DOHH2 (cell line): Measurements from ENCODE around the gene MAN2B2.

Experiments
- H3F3A ChIP-seq: fragments of 200-600 bp; sonication (generic), shearing (Covaris generic); 2 replicates; pipeline ENCODE4 v1.6.0; 2016; ENCODE audit warnings: antibody characterized with exemption, mild to moderate bottlenecking; ENCODE audit not compliant: control insufficient read depth, insufficient read depth
- H3K27ac ChIP-seq: fragments of 200-600 bp; sonication (generic); 2 replicates; pipeline ENCODE4 v1.5.1; 2014; ENCODE audit warnings: low read depth, mild to moderate bottlenecking, low read length, moderate library complexity
- H3K27me3 ChIP-seq: fragments of 200-600 bp; sonication (generic); 2 replicates; pipeline ENCODE4 v1.6.1; 2014; ENCODE audit warnings: mild to moderate bottlenecking, low read length, mixed read lengths; ENCODE audit not compliant: control insufficient read depth
- H3K36me3 ChIP-seq: fragments of 200-600 bp; sonication (generic); 2 replicates; pipeline ENCODE4 v1.6.1; 2014; ENCODE audit warnings: mild to moderate bottlenecking, low read length, moderate library complexity, mixed read lengths; ENCODE audit not compliant: control insufficient read depth
- H3K4me1 ChIP-seq: fragments of 200-600 bp; sonication (generic); 2 replicates; pipeline ENCODE4 v1.6.1; 2014; ENCODE audit warnings: mild to moderate bottlenecking, low read length, mixed read lengths; ENCODE audit not compliant: control insufficient read depth
- H3K4me2 ChIP-seq: fragments of 200-600 bp; sonication (generic); 2 replicates; pipeline ENCODE4 v1.6.0; 2014; ENCODE audit warnings: mild to moderate bottlenecking, low read length, moderate library complexity
- H3K4me3 ChIP-seq: fragments of 200-600 bp; sonication (generic); 2 replicates; pipeline ENCODE4 v1.5.1; 2014; ENCODE audit warnings: mild to moderate bottlenecking, low read length, mixed read lengths
- H3K79me2 ChIP-seq: fragments of 200-600 bp; sonication (generic); 2 replicates; pipeline ENCODE4 v1.6.1; 2014; ENCODE audit warnings: mild to moderate bottlenecking, low read length, mixed read lengths; ENCODE audit not compliant: control insufficient read depth
- H3K9me2 ChIP-seq: fragments of 200-600 bp; sonication (generic); replicated peaks from 2 replicates; pipeline ENCODE4 v1.6.1; 2014; ENCODE audit warnings: mild to moderate bottlenecking, low read length, mixed read lengths; ENCODE audit not compliant: control insufficient read depth
- H3K9me3 ChIP-seq: fragments of 200-600 bp; sonication (generic); 2 replicates; pipeline ENCODE4 v1.6.1; 2014; ENCODE audit warnings: antibody characterized with exemption, low read length, mixed read lengths; ENCODE audit not compliant: control insufficient read depth, insufficient read depth
- H4K20me1 ChIP-seq: fragments of 200-600 bp; sonication (generic); 2 replicates; pipeline ENCODE4 v1.6.0; 2014; ENCODE audit warnings: low read depth, mild to moderate bottlenecking, antibody characterized with exemption, low read length, moderate library complexity; ENCODE audit not compliant: control insufficient read depth, insufficient read depth
- CTCF ChIP-seq: fragments of 200-600 bp; sonication (generic); IDR thresholded peaks from one replicate; pipeline ENCODE4 v1.5.1; 2014; ENCODE audit warnings: antibody characterized with exemption, mild to moderate bottlenecking, low read depth, low read length; ENCODE audit not compliant: poor library complexity, severe bottlenecking
- EZH2phosphoT487 ChIP-seq: fragments of 200-600 bp; sonication (generic); IDR thresholded peaks from 2 replicates; pipeline ENCODE4 v1.6.1; 2017; ENCODE audit warnings: borderline replicate concordance, mild to moderate bottlenecking, antibody characterized with exemption, low read length, moderate library complexity, mixed read lengths

MAN2B2 gene

GRCh38 chr4:6605605-6606004, 30.6 kb downstream of the MAN2B2 start:
- Histone ChIP-seq H3K9me2 (no peaks in the 10 kb centered on the region), H3K79me2 (no peaks in the 10 kb centered on the region), H3K4me3 (no peak overlapping the region), H3F3A (no peaks in the 10 kb centered on the region), H3K9me3 (peaks cover 5% of the 10 kb centered on the region; the same call in 1 of the 2 replicates), H4K20me1 (no peaks in the 10 kb centered on the region), H3K27ac (no peak overlapping the region), H3K36me3 (peaks cover 4% of the 10 kb centered on the region; the same call in 1 of the 2 replicates), H3K4me2 (no peak overlapping the region), H3K4me1 (no peaks in the 10 kb centered on the region), H3K27me3 (no peaks in the 10 kb centered on the region)
- no peak for TF ChIP-seq CTCF
- no peak for TF ChIP-seq EZH2phosphoT487

DNA sequence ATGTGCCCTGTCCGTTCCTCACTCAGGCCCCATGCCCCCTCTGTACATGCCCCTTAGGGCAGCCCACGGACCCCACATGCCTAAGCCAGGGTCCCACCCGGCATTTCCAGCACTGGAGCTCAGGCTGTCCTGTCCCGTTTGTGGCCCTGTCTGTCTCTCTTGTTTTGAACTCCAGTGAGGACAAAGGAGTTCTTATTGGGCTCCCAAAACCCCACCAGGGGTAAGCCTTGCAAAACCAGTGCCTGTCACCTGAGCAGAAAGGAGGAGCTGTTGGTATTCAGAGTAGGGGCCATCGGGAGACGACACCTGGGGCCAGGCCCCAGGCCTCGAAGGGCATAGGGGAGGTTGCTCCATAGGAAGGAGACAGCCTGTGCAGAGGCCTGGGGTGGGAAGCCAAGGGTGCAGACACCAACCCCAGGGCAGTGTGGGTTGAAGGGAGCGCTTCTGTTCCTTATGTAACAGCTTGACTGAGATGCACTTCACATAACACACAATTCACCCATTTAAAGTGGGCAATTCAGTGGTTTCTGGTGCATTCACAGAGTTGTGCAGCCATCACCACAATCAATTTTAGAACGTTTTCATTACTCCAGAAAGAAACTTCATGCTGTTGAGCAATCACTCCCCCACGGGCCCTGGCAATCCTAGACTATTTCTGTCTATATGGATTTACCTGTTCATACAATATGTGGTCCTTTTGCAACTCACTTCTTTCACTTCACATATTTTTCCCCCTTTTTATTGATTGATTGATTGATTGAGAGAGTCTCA, 31.7 kb downstream of the MAN2B2 start:
- no peak overlapping the region for H3K4me2 ChIP-seq
- peaks cover 5% of the 10 kb centered on the region; the same call in 1 of the 2 replicates for H3K9me3 ChIP-seq
- no peaks in the 10 kb centered on the region for H3K4me1 ChIP-seq

GRCh38 chr4:6607368-6608055, 32.5 kb downstream of the MAN2B2 start:
- Histone ChIP-seq H4K20me1 (no peaks in the 10 kb centered on the region), H3K36me3 (peaks cover 4% of the 10 kb centered on the region; the same call in 1 of the 2 replicates), H3K27me3 (no peaks in the 10 kb centered on the region), H3K9me2 (no peaks in the 10 kb centered on the region), H3K79me2 (no peaks in the 10 kb centered on the region), H3K27ac (no peak overlapping the region), H3K9me3 (peaks cover 5% of the 10 kb centered on the region; the same call in 1 of the 2 replicates), H3F3A (no peaks in the 10 kb centered on the region), H3K4me3 (no peak overlapping the region), H3K4me1 (no peaks in the 10 kb centered on the region), H3K4me2 (no peak overlapping the region)
- TF ChIP-seq EZH2phosphoT487 = no peak
- no peak for TF ChIP-seq CTCF

More for the DNA sequence above, 31.7 kb downstream of the MAN2B2 start:
- Histone ChIP-seq H3K27ac (no peak overlapping the region), H3K36me3 (peaks cover 4% of the 10 kb centered on the region; the same call in 1 of the 2 replicates), H3K9me2 (no peaks in the 10 kb centered on the region), H3F3A (no peaks in the 10 kb centered on the region), H3K27me3 (no peaks in the 10 kb centered on the region), H3K4me3 (no peak overlapping the region), H4K20me1 (no peaks in the 10 kb centered on the region), H3K79me2 (no peaks in the 10 kb centered on the region)
- TF ChIP-seq CTCF (no peak), EZH2phosphoT487 (no peak)
